SH-SY5Y (cell line): ENCODE results near the gene CNIH4.

Source experiments
- GATA2 ChIP-seq: IDR thresholded peaks from 2 replicates; pipeline ENCODE4 v1.6.1; 2011; ENCODE audit warnings: mild to moderate bottlenecking, low read depth, low read length
- GATA3 ChIP-seq: IDR thresholded peaks from 2 replicates; pipeline ENCODE4 v1.6.1; 2011; ENCODE audit warnings: low read depth, mild to moderate bottlenecking, low read length, moderate library complexity

Gene CNIH4

DNA sequence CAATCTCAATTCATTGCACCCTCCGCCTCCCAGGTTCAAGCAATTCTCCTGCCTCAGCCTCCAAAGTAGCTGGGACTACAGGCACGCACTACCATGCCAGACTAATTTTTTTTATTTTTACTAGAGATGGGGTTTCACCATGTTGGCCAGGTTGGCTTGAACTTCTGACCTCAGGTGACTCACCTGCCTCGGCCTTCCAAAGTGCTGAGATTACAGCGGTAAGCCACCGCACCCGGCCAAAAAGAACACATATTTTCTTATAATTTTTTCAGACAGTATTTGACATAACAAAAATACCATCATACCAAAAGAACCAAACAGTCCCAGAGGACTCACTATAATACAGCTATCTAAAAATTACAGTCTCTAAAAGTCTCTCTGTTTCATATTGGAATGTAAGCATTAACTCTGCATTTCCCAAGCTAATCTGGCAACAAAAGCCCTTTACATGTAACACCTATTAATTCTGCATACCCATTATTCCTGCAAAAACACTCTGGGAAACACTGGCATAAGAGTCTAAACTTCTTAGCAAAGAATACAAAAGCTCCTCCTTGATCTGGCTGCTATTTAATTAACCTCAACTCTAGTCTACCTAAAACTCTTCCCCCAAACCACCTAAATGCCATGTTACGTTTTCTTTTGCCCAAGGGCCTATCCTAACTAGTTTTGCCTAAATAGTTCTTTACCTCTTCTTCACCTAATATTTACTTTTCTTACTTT lies 51.1 kb downstream of the CNIH4 start:
- no peak for TF ChIP-seq GATA2
- no peak for TF ChIP-seq GATA3

- TF ChIP-seq GATA3 = no peak
- no peak for TF ChIP-seq GATA2
These were observed 51.6 kb downstream of the CNIH4 start for GRCh38 chr1:224408294-224408590.

DNA sequence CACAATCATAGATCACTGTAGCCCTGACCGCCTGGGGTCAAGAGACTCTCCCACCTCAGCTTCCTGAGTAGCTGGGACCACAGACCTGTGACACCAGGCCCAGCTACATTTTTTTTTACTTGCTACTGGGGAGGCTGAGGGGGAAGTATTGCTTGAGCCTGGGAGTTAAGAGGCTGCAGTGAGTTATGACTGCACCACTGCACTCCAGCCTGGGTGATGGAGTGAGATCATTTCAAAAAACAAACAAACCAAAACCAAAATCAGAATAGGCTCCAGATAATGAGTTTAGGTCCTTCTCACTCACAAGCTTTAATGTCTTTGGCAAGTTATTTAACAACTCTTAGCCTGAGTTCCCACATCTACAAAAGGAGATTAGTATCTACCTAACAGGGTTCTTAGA lies 55.1 kb downstream of the CNIH4 start:
- TF ChIP-seq GATA3 = no peak
- TF ChIP-seq GATA2 = no peak

GRCh38 chr1:224420106-224420505 lies 63.4 kb downstream of the CNIH4 start:
- TF ChIP-seq GATA2 = no peak
- TF ChIP-seq GATA3 = no peak

- TF ChIP-seq GATA3 (no peak), GATA2 (no peak)
These were observed 68.7 kb downstream of the CNIH4 start for GRCh38 chr1:224425279-224425884.

DNA sequence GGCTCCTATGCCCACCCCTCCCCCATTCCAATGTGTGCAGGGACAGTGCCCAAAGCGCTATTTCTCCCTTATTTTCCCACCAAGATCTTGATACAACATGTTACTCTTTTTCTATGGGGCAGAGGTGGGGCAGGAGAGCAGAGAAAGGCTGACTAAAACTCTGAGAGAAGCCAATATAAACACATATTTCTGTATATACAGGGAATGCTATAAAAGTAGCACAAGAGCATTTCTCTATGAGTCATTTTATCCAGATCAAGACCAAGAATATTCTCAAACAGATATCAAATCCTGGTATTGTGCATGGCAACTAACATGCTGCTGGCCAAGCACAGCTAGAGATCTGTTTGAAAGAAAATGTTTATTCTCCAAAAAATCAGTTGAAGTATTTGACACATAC lies 70.7 kb downstream of the CNIH4 start:
- TF ChIP-seq GATA3 (no peak), GATA2 (no peak)
